ENCODE measurements around the gene MAS1L.

Gene MAS1L, protein sequence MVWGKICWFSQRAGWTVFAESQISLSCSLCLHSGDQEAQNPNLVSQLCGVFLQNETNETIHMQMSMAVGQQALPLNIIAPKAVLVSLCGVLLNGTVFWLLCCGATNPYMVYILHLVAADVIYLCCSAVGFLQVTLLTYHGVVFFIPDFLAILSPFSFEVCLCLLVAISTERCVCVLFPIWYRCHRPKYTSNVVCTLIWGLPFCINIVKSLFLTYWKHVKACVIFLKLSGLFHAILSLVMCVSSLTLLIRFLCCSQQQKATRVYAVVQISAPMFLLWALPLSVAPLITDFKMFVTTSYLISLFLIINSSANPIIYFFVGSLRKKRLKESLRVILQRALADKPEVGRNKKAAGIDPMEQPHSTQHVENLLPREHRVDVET

DNA sequence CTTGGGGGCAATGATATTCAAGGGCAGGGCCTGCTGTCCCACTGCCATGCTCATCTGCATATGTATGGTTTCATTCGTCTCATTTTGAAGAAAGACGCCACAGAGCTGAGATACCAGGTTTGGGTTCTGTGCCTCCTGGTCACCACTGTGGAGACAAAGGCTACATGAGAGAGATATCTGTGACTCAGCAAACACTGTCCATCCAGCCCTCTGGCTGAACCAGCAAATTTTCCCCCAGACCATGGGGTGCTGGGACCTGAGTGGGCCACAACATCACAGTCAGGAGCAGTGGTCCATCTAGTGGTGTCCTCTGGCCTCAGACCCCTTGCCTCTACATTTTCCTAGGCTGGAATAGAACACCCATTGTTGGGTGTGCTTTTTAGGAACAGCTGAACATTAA is at the start of gene MAS1L:
Gene MAS1L, minus strand, starts transcription at position 297 of the 400 bp plus-strand sequence. Its CDS starts 54 bp downstream, at position 243.
- no peak for DNase-seq

DNA sequence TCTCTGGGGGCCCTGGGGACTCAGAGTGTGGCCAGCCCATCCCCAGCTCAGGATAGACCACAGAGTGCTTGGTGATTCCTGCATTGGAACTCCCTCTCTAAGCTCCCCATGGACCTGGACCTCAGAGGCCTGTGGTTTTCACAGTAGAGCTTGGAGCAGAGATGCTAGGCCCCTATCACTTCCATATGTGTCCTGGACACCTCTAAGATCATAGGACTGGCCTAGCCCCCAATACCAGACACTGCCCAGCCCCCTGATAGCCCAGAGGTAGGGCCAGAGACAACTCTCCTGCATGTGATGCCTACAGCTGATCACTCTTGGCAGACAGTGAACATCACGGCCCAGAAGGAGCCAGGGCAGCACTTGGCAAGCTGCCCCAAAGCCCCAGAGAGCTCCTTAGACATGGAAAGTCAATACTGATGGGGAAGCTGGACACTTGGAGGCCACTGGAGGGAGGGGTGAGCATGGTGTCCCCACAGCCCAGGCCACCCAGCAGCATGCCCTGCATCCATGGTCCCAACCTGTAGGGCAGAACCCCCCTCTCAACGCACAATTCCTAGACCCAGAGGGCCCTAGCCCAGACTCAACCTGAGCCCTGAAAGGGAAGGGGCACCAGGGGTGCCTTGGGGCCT is 44.7 kb upstream of the MAS1L start:
- DNase-seq = no peak

DNA sequence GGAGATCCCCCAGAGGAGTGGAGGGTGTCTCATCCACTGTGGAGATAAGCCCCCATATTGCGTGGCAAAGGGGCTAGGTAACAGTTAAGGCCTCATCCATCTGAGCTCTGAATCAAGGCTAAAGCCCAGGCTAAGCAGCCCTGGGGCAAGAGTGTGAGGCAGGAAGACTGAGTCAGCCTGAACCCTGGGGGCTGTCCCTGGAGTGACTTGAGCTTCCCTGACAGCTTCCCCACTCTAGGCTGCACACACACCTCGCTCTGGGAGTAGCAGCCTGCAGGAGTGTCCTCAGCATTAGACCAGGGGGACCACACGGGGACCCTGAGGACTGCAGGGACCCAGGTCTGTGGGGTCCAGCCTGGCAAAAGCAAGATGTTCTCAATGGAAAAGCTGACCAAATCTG is 43.9 kb upstream of the MAS1L start:
- DNase-seq = no peak

DNA sequence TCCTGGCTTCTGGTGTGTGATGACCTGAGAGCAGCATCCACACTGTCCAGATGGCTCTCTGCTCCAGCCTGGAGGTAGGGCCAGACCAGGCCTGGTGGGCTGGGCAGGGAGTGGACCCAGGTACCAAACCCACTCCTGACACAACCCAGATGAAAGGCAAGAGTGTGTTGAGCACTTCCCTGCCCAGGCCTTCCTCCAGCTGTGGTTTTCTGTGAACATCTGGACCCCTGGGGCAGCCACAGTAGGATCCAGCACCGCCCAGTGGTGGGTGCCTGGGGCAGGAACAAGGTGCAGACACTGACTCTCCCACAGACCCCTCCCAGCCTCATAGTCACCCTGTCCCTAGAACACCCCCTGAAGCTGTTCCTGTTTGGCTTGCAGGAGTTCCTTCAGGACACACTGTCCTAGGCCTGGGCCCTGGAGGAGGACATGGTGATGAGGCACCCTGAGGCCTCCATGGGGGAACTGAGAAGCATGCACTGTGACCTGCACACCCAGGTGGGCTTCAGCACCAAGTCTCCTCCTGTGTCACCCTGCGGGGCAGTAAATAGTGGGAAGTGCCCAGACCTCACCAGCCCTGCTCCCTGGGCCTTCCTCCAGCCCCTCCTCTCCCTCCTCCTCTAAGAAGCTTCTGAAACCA is 43.0 kb upstream of the MAS1L start:
- DNase-seq = no peak

DNA sequence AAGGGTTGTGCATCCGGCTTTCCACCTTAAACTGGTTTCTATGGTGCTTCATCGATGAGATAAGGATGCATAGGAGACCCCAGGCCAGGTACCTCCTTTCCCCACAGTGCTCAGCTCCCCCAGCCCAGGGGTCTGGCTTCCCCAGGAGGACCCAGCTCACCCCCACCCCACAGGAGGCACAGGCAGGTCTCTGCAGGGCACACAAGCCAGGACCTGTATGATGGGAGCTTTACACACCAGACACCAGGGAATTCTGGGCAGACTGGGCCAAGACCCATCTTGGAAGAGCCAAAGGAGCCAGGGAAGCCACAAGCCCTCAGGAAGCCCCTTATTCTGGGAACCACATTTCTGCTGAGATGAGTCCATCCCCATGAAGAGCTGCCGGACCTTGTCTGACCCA is 42.2 kb upstream of the MAS1L start:
- no peak for DNase-seq

DNA sequence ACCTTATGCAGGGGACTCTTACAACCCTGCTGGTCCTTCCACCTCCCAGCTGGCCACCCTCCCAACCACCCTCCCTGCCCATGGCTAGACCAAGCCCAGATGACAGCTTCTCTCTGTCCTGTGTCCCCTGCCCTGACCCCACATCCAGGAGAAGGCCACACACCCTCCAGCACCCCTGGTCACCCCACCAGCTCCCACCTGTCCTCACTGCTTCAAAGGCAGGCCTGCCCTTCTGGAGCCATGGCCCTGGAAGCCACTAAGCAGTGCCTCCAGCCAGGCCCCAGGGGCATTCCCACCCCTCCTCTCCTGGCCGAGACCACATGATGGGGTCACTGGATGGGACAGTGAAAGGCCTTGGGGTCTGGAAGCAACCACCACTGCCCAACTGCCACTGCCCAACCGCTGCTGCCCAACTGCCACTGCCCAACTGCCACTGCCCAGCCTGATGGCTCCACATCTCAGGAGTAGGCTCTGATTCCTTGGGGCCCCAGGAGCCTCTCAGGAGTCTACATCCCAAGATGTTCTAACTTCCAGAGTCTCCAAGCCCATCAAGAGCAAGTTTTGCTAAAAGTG is 41.3 kb upstream of the MAS1L start:
- no peak for DNase-seq

DNA sequence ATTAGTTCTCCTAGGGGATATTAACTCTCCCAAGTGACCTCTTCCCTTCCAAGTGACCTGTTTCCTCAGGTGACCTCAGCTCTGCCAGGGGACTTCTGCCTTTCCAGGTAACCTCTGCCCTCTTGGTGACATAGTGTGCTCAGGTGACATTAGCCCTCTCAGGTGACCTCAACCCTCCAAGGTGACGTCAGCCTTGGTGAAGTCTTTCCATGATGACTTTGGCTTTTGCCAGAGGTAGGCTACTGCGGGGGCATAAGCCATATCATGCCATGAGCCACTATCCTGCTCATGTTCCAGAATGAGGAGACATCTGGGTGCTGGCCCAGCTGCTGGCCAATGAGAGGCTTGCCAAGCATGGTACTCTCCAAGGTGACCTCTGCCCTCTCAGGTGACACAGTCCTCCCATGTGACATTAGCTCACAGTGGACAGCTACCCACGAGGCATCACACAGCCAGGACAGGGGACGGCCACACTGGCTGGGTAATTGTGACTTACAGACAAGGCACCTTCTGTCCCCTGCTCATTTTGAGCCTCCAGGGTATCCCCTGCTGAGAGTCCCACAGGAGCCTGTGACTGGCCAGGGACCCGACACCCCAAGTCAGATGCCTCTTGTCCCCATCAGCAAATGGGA is 40.7 kb upstream of the MAS1L start:
- DNase-seq = no peak

DNA sequence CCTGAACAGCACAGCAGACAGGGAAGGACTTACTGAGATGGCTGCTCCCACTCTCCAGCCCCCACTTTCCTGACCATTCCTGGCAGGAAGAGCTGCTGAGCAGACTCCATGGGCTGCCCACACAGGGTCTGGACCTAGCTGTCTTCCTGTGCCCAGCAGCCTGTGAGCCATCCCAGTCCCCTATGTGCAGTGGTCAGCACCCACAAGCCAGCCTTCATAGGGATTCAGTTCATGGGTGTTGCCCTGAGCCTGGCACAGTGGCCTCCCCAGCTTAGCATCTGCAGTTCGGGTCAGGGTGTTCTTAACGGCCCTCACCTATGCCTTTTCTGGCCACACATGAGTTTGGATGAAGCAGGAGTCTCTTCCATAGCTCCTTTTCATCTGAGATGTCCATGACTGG is 39.8 kb upstream of the MAS1L start:
- no peak for DNase-seq

DNA sequence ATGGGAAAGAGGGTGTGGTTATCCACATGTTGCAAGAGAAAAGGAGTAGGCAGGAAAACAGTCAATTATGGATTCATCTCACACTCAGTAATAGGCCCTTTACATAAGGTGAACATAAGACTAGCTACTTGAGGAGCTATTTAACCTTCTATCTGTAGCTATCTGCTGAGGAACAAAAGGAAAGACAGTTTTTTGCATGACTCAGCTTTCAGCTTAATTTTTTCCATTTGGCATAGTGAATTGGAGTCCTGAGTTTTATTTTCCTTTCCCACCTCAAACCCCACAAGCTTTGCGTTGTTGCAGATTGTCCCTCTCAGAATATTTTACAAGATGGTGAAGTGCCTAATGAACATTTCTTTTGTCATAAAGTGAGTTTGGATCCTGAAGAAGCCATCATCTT is 39.4 kb upstream of the MAS1L start:
- no peak for DNase-seq

DNA sequence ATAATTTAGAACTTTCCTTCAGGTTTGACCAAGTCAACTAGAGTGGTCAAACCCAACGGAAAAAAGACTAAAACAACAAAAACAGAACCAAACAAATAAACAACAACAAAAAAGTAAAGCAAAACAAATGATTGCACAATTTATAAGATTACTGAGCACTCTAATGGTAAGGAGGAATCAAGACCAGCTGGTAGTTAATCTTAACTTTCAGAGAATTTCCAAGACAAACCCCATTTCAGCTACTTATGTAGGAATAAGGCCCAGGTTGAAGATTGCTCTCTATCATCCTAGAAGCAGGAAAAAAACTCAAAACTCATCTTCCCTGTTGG is 37.5 kb upstream of the MAS1L start:
- DNase-seq = no peak

DNA sequence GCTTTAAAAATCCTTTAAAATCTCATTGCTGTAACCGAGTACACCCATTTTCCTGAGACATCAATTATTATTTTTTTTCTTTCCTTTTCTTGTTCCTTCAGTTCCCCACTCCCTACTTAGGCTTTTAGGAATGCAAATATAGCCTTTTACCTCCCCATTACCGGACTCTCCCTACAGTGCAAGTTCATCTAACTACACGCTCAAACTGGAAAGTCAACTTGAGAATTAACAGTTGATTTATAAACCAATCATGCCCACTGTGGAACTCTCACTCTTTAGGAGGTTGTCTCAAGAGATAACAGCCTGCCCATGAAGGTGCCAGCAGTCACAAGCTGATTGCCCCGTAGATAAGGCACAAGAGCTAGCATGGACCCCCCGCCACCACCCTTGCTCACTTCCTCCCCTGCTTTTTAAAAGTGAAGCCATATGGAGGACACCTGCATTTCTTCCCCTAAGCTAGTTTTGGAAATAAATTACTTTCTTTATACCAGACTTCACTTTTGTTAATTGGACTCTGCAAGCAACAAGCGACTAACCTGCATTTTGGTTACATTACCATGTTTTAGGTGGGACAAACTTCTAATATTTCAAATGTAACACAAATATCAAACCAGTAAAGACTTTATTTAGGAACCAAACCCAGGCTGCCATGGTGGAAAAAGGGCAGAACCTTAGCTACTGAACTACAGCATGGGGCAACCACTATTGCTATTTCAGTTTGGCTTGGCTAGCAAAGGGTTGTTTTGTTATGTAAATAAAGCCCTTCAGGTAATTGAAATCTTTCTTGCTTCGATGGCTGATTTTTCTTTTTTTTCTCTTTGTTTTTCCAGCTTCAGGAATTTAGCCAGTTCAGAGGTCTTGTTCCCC is 36.9 kb upstream of the MAS1L start:
- DNase-seq = no peak

DNA sequence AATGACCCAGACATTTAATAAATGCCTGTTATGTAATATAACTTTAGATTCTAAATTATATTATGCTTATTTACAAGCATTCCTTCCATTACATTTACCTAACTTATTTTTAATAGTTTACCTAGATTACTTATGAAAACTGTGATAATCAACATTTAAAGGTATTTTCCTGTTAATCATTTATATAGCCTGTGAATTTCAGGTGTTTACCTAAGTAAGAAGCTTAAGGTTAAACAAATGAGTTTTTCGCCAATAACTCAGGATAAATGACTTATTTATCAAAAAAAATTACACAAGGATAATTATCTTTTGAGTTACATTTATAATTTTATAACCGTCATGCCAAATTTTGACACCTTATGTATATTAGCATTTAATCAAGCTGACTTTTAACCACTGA is 36.3 kb upstream of the MAS1L start:
- no peak for DNase-seq

DNA sequence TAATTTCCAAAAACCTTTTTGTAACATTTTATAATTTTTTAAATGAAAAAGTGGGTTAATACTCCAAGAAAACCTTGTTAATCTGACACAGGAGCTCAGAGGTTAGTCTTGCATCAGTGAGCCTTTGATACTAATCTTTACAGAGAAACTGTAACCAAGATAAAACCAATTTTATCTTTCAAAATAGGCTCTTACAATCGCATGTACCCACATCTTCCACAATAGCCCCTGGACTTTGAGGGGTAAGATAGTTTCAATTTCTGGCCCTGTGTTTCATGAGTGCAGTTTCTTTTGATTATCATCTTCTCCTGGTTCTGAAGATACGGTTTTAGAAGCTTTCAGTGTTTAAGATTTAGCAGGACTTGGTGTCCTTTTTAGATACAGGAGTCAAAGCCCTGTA is 34.5 kb upstream of the MAS1L start:
- DNase-seq = no peak

DNA sequence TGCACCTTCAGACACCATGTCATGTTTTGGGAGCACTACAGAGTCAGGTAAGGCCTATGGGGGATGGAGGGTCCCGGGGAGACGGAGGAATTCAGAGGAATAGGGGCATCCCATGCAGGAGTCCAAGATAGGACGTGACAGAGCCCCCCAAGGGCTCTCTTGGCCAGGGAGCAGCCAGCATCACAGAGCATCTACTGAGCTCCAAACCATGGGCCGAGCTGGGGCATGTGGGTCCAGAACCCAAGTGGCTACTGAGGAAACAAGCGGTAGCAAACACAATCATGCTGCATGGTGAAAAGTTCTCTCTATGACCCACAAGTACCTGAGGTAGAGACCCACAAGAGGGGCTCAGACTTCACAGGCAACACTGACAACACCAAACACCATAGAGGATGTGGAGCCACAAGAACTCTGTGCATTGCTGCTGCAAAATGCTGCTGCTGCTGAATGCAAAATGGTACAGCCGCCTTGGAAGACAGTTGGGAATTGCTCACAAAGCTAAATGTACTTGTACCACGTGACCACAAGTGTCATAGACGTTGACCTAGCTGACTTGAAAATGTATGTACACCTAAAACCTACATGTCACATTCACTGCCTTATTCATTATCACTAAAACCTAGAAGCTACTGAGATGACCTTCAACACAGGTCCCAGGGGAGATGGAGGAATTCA is 33.4 kb upstream of the MAS1L start:
- peak; percentile 4 for DNase-seq

DNA sequence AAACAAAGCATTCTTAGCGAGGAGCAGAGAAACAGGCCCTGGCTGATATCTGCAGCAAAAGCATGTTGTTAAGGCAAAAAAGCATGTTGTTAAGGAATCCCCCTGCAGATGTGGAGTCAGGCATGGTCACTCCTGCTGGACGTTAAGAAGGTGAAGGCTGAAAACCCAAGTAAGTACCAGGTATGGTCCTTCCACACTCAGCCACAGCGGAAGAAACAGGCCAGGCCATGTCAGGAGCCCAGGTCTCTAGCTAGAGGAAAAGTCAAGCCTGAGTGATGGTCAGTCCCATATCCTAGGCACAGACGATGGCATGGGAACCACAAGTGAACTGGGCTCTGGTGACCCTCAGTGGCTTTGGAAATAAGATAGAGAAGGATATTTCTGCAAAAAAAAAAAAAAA is 32.5 kb upstream of the MAS1L start:
- no peak for DNase-seq

DNA sequence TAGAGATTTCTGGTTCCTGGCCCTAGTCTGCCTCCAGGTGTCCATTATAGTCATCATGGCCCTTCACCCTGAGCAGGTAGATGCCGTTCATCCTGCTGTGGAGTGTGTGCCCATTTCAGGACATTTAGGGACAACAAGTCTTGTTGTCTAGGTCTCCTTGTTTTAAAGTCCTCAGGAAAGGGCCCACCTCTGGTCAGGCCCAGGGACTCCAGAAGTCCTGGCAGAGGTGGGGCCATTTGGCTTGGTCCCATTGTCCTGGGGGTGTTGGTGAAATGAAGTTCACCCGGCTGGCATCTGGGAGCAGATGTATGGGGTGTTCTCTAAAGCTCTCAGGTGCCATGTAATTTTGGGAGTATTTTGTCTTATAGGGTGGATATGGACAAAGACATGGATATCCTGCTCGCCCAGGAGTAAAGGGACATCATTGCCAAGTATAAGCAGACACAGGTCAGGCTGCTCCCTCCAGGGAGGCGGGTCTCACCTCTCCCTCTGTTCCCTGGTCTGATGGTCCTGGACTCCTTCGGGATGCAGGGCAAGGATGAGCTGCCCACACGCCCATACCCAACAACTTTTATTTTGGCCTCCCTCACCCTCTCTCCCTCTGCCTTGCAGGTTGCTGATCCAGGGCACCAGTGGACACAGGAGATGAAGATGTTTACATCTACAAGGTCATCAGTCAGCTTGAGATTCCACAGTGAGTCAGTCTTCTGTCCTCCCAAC is 31.7 kb upstream of the MAS1L start:
- no peak for DNase-seq

DNA sequence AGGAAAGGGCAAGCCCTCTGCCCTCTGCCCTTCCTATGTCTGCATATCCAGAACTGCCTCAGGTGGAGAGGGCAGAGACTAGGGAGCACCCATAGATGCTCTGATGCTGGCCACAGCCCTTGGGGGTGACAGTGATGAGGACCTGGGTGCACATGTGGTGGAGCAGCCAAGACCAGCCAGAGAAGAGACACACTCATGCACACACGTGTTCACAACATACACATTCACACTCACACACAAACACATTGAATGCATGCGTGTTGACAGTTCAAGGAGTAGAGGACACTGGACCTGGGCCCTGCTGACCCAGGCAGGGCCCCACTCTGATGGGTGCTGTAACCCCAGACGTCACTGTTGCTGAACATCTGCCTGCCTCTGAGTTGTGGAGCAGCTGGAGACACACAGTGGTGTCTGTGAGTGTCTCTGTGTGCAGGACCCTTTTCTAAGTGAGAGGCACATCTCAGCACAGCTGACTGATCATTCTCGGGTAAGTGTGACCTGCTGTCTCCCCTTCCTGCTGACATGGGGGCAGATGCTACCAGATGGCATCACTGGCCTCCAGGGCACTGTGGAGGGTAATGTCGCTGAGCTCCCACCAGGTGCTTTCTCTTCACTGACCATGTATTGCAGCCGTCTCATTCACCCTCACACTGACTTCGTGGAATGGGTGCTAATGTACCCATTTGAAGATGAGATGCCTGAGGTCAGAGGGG is 30.1 kb upstream of the MAS1L start:
- DNase-seq = no peak

DNA sequence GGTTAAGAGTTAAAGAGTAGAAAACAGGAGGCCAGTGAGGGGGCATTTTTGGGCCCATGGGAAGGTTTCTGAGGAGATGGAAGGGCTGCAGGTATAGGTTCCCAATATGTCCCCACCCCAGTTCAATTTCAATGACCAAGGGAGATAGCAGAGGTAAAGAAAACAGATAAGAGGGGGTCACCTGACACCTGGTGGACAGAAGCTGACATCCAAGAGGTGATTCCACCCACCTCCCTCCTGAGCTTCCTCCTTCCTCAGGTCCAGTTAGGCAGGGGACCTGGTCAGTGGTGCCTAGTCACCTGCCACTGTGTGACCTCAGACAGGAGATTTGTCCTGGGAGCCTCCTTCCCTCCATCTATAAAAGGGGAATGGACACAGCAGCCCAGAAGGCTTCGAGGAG is 29.5 kb upstream of the MAS1L start:
- no peak for DNase-seq

DNA sequence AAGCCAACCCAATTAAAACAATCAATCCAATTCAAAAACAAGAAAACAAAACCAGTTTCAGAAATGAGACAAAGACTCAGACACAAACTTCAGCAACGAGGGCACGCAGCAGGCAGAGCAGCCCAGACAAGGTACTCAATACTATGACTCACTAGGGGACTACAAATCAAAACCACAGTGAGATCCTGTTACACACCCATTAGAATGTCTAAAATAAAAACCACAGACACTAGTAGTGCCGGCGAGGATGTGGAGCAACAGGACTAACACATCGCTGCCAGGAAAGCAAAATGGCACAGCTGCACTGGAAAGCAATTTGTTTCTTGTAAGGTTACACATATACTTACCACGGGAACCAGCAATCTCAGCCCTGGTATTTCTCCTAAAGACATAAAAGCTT is 28.4 kb upstream of the MAS1L start:
- no peak for DNase-seq

DNA sequence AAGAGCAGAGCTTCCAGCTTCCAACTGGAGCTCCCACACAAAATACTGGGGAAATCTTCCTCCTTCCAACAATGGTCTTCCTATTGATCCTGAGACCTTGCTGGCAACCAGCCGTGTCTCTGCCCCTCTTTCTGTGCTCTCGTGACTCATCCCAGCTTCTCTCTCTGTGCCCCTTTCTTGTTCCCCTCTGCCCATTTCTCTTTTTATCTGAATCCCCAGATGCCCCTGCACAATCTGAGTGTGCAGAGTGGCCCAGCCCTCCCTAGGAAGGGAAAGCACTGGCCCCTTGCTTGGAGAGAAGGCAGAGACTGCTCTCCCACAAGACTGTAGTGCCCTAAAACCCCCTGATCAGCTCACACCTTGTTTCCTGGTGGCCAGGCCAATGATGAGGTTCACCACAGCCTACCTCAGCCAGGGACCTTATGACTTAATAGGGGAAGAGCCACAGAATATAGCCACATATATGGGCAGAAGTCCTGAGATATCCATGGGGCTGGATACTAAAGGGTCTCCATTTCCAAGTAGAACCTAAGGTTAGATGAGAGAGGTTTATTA is 23.1 kb upstream of the MAS1L start:
- DNase-seq = no peak

Measured in NCI-H82 (cell line).